GM19193 (cell line): ENCODE measurements around the gene CAPN1.

Experiments
- POLR2A ChIP-seq: IDR thresholded peaks from 4 replicates; pipeline ENCODE4 v1.6.1; 2011; ENCODE audit not compliant: insufficient read depth, insufficient read length; ENCODE audit errors: extremely low read depth

The CAPN1 gene

DNA sequence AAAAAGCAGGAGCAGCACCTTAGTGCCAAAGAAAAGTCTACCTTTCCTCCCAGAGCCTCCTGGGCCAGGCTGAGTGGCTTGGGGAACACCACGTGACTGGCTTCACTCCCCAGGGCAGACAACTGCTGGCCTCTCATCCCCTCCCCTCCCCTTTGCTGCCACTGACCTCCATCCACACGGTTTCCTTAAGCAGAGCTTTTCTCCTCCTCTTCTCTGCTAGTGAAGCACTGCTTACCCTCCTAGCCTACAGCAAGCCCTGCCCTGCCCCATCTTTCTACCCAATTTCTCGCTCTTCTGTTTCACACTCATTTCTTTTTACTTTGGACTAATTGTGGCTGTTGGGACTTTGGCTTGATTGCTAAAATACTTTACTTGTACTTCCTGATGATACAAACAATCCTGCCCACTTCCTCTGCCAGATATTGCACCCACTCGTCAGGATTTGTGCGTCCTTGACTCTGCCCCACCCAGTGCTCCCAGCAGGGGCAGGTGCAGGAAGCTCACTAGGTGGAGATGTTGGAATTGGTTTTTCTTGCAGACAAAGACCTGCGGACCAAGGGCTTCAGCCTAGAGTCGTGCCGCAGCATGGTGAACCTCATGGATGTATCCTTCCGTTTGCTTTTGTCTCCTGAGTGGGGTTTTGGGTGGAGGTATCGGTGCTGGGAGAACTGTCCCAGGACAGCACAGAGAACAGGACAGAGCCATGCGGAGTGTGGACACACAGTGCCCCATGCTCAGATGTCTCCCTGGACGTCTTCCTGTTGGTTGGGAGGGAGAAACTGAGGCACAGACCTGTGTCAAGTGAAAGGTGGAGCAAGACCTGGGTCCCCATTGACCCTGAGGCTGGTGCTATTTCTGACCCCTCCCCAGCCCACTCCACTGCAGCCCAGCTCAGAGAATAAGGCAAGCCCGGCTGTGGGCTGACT lies 27.3 kb downstream of the CAPN1 start:
- no peak for TF ChIP-seq POLR2A

DNA sequence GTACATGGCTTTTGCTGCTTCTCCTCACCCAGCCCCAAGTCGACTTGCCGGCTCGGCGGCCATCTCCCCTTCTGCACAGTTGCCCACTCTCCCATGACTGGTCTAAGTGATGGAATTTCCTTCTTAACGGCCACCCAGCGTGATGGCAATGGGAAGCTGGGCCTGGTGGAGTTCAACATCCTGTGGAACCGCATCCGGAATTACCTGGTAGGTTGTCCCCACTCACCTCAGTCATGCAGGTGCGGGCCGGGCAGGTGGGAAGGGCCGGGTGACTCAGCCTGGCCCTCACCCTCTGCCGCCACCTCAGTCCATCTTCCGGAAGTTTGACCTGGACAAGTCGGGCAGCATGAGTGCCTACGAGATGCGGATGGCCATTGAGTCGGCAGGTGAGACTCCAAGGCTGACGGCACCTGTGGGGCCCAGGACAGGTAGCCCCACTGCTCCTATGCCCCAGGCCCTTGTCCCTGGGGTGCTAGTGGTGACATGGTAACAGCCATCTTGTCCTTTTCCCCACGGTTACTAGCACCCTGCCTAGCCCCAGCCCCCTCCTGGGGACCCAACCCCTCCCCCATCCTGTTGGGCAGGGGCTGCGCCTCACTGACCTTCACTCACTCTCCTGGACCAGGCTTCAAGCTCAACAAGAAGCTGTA lies 28.1 kb downstream of the CAPN1 start:
- TF ChIP-seq POLR2A: no peak

DNA sequence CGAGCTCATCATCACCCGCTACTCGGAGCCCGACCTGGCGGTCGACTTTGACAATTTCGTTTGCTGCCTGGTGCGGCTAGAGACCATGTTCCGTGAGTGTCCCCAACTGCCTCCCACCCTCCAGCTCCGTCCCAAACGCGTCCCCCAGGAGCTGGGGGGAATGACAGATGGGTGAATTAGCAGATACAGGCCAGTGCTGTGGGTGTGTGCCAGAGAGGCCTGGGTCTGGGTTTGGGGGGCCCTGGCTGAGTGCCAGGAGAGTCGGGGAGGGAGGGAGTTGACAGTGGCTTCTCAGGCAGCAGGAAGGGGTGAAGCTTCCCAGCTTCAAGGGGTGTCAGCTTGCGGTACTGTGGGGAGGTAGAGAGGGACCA lies 28.6 kb downstream of the CAPN1 start:
- TF ChIP-seq POLR2A: no peak

DNA sequence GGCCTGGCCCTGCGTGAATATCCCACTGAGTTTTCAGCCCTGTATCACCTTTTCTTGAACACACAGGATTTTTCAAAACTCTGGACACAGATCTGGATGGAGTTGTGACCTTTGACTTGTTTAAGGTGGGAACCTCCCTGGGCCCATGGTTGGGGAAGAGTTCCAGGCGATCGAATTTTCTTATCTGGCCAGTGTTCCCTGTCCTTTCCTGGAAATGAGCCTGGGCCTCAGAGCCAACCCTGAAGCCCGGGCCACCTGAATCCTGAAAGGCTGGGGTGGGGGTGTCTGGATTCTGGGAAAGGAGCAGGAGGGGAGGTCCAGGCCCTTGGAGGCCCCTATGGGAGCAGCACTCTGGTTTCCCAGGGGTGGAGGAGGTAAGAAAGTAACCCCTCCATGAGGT lies 29.0 kb downstream of the CAPN1 start:
- no peak for TF ChIP-seq POLR2A

DNA sequence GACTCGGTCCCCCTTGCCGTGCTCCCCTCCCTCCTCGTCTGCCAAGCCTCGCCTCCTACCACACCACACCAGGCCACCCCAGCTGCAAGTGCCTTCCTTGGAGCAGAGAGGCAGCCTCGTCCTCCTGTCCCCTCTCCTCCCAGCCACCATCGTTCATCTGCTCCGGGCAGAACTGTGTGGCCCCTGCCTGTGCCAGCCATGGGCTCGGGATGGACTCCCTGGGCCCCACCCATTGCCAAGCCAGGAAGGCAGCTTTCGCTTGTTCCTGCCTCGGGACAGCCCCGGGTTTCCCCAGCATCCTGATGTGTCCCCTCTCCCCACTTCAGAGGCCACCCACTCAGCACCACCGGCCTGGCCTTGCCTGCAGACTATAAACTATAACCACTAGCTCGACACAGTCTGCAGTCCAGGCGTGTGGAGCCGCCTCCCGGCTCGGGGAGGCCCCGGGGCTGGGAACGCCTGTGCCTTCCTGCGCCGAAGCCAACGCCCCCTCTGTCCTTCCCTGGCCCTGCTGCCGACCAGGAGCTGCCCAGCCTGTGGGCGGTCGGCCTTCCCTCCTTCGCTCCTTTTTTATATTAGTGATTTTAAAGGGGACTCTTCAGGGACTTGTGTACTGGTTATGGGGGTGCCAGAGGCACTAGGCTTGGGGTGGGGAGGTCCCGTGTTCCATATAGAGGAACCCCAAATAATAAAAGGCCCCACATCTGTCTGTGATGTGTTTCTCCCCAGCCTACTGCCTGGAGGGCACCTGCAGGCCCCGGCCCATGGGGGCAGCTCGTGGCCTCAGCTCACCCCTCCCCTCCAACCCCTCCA lies 29.8 kb downstream of the CAPN1 start:
- TF ChIP-seq POLR2A: no peak

DNA sequence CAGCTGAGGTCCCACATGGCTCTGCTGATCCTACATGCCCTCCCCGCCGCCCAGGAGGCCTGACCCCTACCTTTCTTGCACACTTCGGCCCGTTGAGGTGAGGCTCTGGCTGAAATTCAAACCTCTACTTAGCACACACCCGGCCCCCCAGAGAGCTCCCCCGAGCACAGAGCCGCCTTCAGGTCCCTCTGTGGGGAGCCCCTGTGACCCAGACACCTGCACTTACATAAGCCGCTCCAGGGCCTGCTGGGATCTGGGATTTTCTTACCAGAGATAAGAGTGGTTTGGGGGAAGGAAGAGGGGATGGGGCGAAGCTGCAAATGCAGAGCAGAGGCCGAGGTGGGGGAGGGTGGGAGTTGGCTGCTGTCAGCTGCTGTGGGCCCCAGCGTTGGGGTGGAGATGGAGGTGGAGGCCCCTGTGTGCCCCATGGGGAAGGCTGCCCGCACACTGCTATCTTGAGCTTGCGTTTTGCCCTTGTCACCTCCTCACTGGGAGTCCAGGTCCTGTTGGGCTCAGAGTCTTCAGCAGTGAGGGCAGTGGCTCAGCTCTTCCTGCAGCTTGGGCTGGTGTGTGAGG lies 30.6 kb downstream of the CAPN1 start:
- TF ChIP-seq POLR2A: no peak

DNA sequence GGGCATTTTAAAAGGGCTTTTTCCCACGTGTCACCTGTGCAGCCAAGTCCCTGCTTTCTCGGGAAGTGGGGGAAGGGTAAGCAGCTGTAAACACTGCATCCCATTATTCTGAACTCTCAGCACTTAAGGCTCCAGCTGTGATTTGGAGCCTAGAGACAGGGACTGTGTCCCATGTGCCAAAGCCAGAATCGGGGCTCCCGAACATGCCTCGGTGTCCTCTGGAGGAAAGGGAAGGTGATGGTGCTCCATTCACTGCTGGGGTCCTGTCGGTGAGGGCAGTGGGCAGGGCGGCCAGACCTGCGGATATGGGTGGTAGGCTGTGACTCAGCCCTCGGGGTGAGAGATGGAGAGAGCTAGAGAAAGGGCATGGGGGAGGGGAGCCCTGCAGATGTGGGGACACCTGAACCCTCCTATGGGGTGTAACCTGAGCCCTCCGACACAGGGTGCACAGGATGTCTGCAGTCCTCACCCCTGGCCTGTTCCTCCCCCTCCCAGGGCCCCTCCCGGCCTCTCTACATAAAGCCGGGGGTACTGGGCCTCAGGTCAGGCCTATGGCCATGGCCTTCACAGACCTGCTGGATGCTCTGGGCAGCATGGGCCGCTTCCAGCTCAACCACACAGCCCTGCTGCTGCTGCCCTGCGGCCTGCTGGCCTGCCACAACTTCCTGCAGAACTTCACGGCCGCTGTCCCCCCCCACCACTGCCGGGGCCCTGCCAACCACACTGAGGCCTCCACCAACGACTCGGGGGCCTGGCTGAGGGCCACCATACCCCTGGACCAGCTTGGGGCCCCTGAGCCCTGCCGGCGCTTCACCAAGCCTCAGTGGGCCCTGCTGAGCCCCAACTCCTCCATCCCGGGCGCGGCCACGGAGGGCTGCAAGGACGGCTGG lies 31.8 kb downstream of the CAPN1 start:
- no peak for TF ChIP-seq POLR2A

DNA sequence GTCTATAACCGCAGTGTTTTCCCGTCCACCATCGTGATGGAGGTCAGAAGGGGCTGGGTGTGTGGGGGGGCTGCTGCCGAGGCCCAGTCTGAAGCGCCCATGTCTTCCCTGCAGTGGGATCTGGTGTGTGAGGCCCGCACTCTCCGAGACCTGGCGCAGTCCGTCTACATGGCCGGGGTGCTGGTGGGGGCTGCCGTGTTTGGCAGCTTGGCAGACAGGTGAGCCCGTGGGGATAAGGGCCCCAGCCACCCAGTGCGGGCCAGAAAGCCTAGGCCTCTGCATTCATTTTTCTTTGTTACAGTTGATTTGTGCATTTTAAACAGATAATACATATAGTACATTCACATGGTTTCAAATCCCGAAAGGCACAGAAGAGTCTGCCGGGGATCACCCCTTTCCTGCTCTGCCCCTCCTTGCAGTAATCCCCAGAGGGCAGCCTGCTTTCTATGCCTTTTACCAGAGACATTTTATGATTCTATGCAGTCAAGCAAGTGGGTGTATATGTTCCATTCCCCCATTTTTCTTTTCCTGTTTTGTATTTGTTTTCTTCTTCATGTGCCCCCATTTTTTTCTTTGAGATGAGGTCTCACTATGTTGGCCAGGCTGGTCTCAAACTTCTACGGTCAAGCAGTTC lies 32.6 kb downstream of the CAPN1 start:
- no peak for TF ChIP-seq POLR2A

DNA sequence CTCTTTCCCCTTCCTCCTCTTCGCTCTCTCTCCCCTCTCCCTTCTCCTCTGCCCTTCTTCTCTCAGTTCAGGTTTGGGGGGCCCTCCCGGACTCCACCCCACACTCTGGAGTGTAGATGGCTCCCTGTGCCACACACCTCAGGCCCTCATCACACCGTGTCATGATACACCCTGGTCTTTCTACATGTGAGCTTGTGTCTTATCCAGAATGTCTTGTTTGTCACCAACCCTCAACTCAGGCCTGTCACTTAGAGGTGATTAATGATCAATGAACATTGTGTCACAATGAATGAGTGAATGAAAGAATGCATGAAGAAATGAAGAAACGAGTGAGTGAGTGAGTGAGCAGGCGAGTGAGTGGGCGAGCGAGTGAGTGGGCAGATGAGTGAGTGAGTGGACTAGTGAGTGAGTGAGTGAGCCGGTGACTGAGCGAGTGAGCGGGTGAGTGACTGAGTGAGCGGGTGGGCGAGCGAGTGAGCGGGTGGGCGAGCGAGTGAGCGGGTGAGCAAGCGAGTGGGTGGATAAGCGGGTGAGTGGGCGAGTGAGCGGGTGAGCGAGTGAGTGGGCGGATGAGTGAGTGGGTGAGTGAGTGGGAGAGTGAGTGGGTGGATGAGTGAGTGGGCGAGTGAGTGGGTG lies 33.8 kb downstream of the CAPN1 start:
- TF ChIP-seq POLR2A: no peak

DNA sequence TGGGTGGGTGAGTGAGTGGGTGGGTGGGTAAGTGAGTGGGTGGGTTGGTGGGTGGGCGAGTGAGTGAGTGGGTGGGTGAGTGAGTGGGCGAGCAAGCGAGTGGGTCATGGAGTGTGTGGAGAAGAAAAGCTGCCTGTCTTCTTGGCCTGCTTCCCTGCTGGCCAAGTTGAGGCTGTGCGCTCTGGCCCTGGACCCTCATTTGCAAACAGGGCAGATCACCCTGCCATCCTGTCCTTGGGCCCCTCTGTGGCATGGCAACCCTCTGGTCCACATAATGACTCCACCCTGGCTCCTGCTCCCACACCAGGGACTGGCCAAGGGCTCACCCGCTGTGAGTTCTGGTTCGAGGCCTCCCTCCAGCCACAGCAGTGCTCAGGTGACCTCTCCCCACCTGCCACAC lies 35.1 kb downstream of the CAPN1 start:
- no peak for TF ChIP-seq POLR2A

DNA sequence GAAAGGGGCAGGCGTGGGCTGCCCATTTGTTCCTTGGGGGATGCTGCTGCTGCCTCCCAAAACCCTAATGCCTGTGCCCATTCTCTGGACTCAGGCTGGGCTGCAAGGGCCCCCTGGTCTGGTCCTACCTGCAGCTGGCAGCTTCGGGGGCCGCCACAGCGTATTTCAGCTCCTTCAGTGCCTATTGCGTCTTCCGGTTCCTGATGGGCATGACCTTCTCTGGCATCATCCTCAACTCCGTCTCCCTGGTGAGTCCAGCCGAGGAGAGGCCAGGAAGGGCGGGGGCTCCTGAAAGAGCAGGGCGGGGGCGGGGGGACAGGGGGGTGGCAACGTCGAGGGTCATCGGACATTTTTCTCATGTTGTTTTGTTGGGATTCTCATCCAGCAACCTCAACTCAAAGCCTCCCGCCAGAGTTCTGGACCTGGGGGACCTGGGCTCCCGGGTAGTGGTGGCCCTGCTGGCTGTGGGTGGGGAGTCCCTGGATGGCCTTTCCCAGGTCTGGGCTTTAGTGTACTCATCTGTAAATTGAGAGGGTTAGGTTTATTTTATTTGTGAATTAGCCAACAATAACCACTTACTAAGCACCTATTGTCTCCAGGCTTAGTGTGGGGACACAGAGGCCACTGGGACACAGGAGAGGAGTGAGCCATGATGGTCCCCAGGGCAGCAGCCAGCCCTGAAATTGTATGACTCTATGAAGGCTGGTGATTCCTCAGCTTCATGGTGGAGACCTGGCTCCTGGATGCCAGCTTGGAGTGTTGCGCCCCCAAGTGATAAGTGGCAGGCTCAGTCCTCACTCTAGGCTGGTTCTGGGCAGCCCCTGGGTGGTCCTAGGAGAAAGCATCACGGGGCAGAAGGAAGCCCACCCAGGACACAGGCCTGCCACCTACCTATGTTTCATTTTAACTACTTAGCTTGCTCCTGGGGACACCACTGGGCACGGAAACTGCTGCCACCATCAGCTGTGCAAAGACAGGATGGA lies 36.0 kb downstream of the CAPN1 start:
- no peak for TF ChIP-seq POLR2A

DNA sequence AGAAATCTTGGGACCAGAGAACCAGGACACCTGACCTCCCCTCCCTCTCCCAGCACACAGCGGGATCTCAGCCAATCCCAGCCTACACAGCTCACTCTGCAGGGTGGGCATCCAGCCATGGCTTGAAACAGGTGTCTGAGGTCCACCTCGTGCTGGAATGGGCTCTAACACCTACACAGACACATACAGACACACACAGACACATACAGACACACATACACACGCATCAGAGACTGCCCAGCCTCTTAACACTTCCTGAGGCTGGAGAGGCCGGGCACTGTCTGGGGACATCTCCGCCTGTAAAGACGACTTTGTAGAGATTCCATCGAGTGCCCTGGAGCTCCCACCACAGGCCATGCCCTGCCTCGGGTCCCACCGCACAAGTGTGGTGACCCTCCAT lies 36.7 kb downstream of the CAPN1 start:
- no peak for TF ChIP-seq POLR2A
